ENCODE data around the gene TOM1.

The TOM1 gene

GRCh38 chr22:35369996-35370395, 70.3 kb downstream of the TOM1 start:
- no peak for DNase-seq (ENCODE audit: low spot score)

GRCh38 chr22:35373781-35374180, 74.1 kb downstream of the TOM1 start:
- DNase-seq (ENCODE audit: low spot score) = no peak

- DNase-seq (ENCODE audit: low spot score) = no peak
Measured at GRCh38 chr22:35375031-35375430, 75.3 kb downstream of the TOM1 start.

- DNase-seq (ENCODE audit: low spot score) = no peak
Measured at GRCh38 chr22:35375526-35375925, 75.8 kb downstream of the TOM1 start.

- DNase-seq (ENCODE audit: low spot score) = peak; percentile 96
Measured at GRCh38 chr22:35376728-35377472, 77.2 kb downstream of the TOM1 start.

GRCh38 chr22:35377735-35378134, 78.0 kb downstream of the TOM1 start:
- no peak for DNase-seq (ENCODE audit: low spot score)

GRCh38 chr22:35378621-35379020, 78.9 kb downstream of the TOM1 start:
- no peak for DNase-seq (ENCODE audit: low spot score)

GRCh38 chr22:35379146-35379993, 79.7 kb downstream of the TOM1 start:
- DNase-seq (ENCODE audit: low spot score) = no peak

- no peak for DNase-seq (ENCODE audit: low spot score)
Measured at GRCh38 chr22:35380013-35380412, 80.3 kb downstream of the TOM1 start.

GRCh38 chr22:35380537-35381423, 81.1 kb downstream of the TOM1 start, which contains the start of gene HMOX1:
Gene HMOX1 (plus strand): TSS chr22:35381096. CDS start chr22:35381174, 78 bp downstream.
- DNase-seq (ENCODE audit: low spot score) = peak; percentile 67

- no peak for DNase-seq (ENCODE audit: low spot score)
Measured at GRCh38 chr22:35381424-35382009, 81.8 kb downstream of the TOM1 start.

- no peak for DNase-seq (ENCODE audit: low spot score)
Measured at GRCh38 chr22:35383679-35384071, 84.0 kb downstream of the TOM1 start.

- no peak for DNase-seq (ENCODE audit: low spot score)
Measured at GRCh38 chr22:35384527-35384926, 84.8 kb downstream of the TOM1 start.

GRCh38 chr22:35384975-35385588, 85.4 kb downstream of the TOM1 start:
- DNase-seq (ENCODE audit: low spot score) = no peak

GRCh38 chr22:35386670-35387288, 87.1 kb downstream of the TOM1 start:
- no peak for DNase-seq (ENCODE audit: low spot score)

GRCh38 chr22:35390933-35391332, 91.2 kb downstream of the TOM1 start:
- DNase-seq (ENCODE audit: low spot score) = no peak

- no peak for DNase-seq (ENCODE audit: low spot score)
Measured at GRCh38 chr22:35392357-35392756, 92.7 kb downstream of the TOM1 start.

- no peak for DNase-seq (ENCODE audit: low spot score)
Measured at GRCh38 chr22:35393116-35394010, 93.7 kb downstream of the TOM1 start.

GRCh38 chr22:35394011-35394312, 94.3 kb downstream of the TOM1 start:
- DNase-seq (ENCODE audit: low spot score) = no peak
